Upper lobe of right lung (tissue), 1 donor: ENCODE measurements around the gene NAXD. TPM values are rescaled to one million over a fixed set of nuclear protein-coding genes. Genes with fewer than 3 reads are reported as not detected.

Experiments used
- ATAC-seq: fragments of 200-7000 bp; cut with Tn5 transposase; one replicate; pipeline ENCODE4 v1.9.1; 2020; ENCODE audit warnings: mild to moderate bottlenecking, moderate library complexity
- DNase-seq: peaks from one replicate; pipeline ENCODE4 v3.0.0-alpha.2; 2020
- H3K27ac ChIP-seq: fragments of 200-600 bp; one replicate; pipeline ENCODE4 v1.8.0; 2022
- H3K27me3 ChIP-seq: fragments of 200-600 bp; one replicate; pipeline ENCODE4 v1.8.0; 2022; ENCODE audit warnings: mild to moderate bottlenecking
- H3K36me3 ChIP-seq: fragments of 200-600 bp; one replicate; pipeline ENCODE4 v1.8.0; 2022
- H3K4me1 ChIP-seq: fragments of 200-600 bp; one replicate; pipeline ENCODE4 v1.8.0; 2022
- H3K4me3 ChIP-seq: fragments of 200-600 bp; one replicate; pipeline ENCODE4 v1.8.0; 2022; ENCODE audit warnings: mild to moderate bottlenecking
- H3K9me3 ChIP-seq: fragments of 200-600 bp; one replicate; pipeline ENCODE4 v1.8.0; 2022
- CTCF ChIP-seq: fragments of 200-600 bp; IDR thresholded peaks from one replicate; pipeline ENCODE4 v1.8.0; 2022; ENCODE audit warnings: antibody characterized with exemption
- intact Hi-C: fragments of 100-400 bp; cut with DNase I; formaldehyde crosslinking; loops from one replicate; pipeline ENCODE4 v1.11.0; 2022
- total RNA-seq: library from RNA; stranded (reverse); fragmentation: NEBNext Ultra II Directional; extraction: Animal tissue kit (Norgen Biotek cat#: 25700); gene quantifications from one replicate; pipeline ENCODE4 v1.2.1, GENCODE V29; 2021
- donor health status: DM: no; HTN: yes; CAD: no; lungs with severe emphysema.

NAXD gene
- total RNA-seq, 1 donor from 2014 or later: 32.2 TPM

GRCh38 chr13:110637275-110637674 is 21.9 kb downstream of the NAXD start:
- Histone ChIP-seq H3K4me1 (no peaks in the 10 kb centered on the region), H3K27ac (no peak overlapping the region), H3K9me3 (no peaks in the 10 kb centered on the region), H3K4me3 (no peak overlapping the region), H3K27me3 (no peaks in the 10 kb centered on the region), H3K36me3 (peaks cover 85% of the 10 kb centered on the region)
- no peak for ATAC-seq
- TF ChIP-seq CTCF: no peak
- no peak for DNase-seq
- intact Hi-C loops: no loop called here

GRCh38 chr13:110637747-110638146 is 22.4 kb downstream of the NAXD start:
- no peak for DNase-seq
- Histone ChIP-seq H3K4me1 (no peaks in the 10 kb centered on the region), H3K9me3 (no peaks in the 10 kb centered on the region), H3K4me3 (no peak overlapping the region), H3K27ac (no peak overlapping the region), H3K36me3 (peaks cover 90% of the 10 kb centered on the region), H3K27me3 (no peaks in the 10 kb centered on the region)
- intact Hi-C loops: no loop called here
- TF ChIP-seq CTCF: no peak
- ATAC-seq: no peak

GRCh38 chr13:110638257-110638656 is 22.9 kb downstream of the NAXD start:
- H3K27me3 ChIP-seq: no peaks in the 10 kb centered on the region
- peaks cover 95% of the 10 kb centered on the region for H3K36me3 ChIP-seq

GRCh38 chr13:110638814-110639806 is 23.8 kb downstream of the NAXD start:
- H3K36me3 ChIP-seq: peaks cover 98% of the 10 kb centered on the region
- H3K4me1 ChIP-seq: no peaks in the 10 kb centered on the region
- H3K27me3 ChIP-seq: no peaks in the 10 kb centered on the region
- ATAC-seq (no peak), DNase-seq (no peak)
- no peak overlapping the region for H3K4me3 ChIP-seq
- H3K9me3 ChIP-seq: no peaks in the 10 kb centered on the region
- no peak overlapping the region for H3K27ac ChIP-seq
- intact Hi-C loops: no loop called here
- no peak for TF ChIP-seq CTCF

More at GRCh38 chr13:110638257-110638656, 22.9 kb downstream of the NAXD start:
- intact Hi-C loops: no loop called here
- ATAC-seq (no peak), DNase-seq (no peak)
- Histone ChIP-seq H3K4me1 (no peaks in the 10 kb centered on the region), H3K4me3 (no peak overlapping the region), H3K9me3 (no peaks in the 10 kb centered on the region), H3K27ac (no peak overlapping the region)
- no peak for TF ChIP-seq CTCF

GRCh38 chr13:110639935-110640334 is 24.6 kb downstream of the NAXD start:
- Histone ChIP-seq H3K4me1 (no peaks in the 10 kb centered on the region), H3K9me3 (no peaks in the 10 kb centered on the region), H3K4me3 (no peak overlapping the region), H3K27me3 (no peaks in the 10 kb centered on the region), H3K36me3 (peaks cover 97% of the 10 kb centered on the region), H3K27ac (no peak overlapping the region)
- TF ChIP-seq CTCF: no peak
- DNase-seq (no peak), ATAC-seq (no peak)
- intact Hi-C loops: no loop called here
